Muscle layer of colon (tissue), 2 donors: ENCODE measurements around the gene FRMD7.
"Not testable (repeated sequence)": the region's sequence is repeated elsewhere in the genome, so short reads cannot be mapped to it uniquely, and the experiment has no call there.

Experiments
- H3K27ac ChIP-seq: one replicate; pipeline ENCODE4 v1.7.0; 2013; ENCODE audit warnings: low read depth, mild to moderate bottlenecking, low read length, moderate library complexity
- H3K27me3 ChIP-seq, 2 donors: one replicate each; pipeline ENCODE4 v1.7.0; 2013; ENCODE audit warnings: low read length in 2 of 2, mild to moderate bottlenecking in 2 of 2; ENCODE audit not compliant: insufficient read depth in 2 of 2, control insufficient read depth in 1 of 2
- H3K36me3 ChIP-seq: one replicate; pipeline ENCODE4 v1.7.0; 2013; ENCODE audit warnings: mild to moderate bottlenecking, low read length; ENCODE audit not compliant: insufficient read depth
- H3K4me1 ChIP-seq: one replicate; pipeline ENCODE4 v1.7.0; 2013; ENCODE audit warnings: mild to moderate bottlenecking, low read length; ENCODE audit not compliant: insufficient read depth
- H3K4me3 ChIP-seq, 2 donors: one replicate each; pipeline ENCODE4 v1.7.0; 2013; ENCODE audit warnings: low read length in 2 of 2, low read depth in 1 of 2, mild to moderate bottlenecking in 1 of 2, moderate library complexity in 1 of 2
- H3K9ac ChIP-seq: one replicate; pipeline ENCODE4 v1.7.0; 2013; ENCODE audit warnings: low read length
- H3K9me3 ChIP-seq: one replicate; pipeline ENCODE4 v1.7.0; 2013; ENCODE audit warnings: mild to moderate bottlenecking, low read length
- donor health status: abdominal sarcoma.
- donor health status: Adenocarcinoma of cecum.

FRMD7 gene

DNA sequence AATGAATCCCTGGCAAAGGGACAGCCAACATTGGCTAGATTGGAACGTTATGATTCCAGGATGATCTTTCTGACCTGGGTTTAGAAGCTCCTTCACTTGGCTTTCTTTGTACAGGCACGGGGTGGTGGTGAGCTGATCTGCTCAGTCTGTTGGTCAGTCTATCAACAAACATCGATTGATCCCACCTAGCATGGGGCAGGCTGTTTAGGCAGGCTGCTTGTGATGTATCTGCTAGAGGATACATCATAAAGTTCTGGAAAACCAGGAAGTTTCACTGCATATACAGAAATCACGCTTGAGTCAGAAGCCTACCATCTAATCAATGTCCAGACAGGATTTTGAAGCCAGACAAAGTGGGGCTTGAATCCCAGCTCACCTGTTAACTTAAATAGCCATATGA, 6.9 kb downstream of the FRMD7 start:
- Histone ChIP-seq H3K9me3 (no peaks in the 10 kb centered on the region), H3K4me1 (no peaks in the 10 kb centered on the region), H3K9ac (no peak overlapping the region), H3K4me3 (no peak overlapping the region), H3K36me3 (no peaks in the 10 kb centered on the region), H3K27ac (no peak overlapping the region), H3K27me3 (no peaks in the 10 kb centered on the region)

DNA sequence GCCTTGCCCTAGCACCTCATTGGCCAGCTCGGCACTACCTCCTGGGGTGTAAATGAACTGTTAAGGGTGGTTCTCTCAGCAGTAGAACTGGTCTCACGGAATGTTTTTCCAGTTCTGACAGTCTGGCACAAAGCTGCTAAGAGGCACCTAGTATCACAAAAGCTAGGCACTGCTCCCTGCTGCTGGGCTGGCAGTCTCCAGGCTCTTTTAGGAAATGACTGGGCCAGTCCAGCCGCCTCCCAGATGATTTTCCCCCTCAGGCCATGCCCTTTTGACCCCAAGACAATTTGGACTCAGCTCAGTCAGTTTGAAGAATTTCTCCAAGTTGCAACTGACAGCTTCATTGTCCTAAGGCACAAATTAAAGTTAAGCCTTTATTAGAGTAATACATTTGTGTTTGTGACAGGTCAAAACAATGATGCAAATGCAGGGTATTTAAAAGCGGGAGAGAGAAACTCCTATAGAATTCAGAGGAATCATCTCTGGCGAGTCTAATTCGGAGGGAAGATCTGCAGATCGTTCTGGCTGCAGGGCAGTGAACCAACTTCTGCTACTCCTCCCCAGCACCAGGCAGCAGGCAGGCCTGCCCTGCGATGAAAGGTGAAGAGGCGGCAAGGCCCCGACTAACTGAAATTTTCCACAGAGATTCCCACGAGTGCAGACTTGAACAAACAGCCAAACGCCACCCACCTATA, 7.9 kb downstream of the FRMD7 start:
- H3K27ac ChIP-seq = no peak overlapping the region
- no peaks in the 10 kb centered on the region for H3K36me3 ChIP-seq
- no peaks in the 10 kb centered on the region for H3K27me3 ChIP-seq
- no peak overlapping the region for H3K4me3 ChIP-seq
- no peaks in the 10 kb centered on the region for H3K9me3 ChIP-seq
- no peaks in the 10 kb centered on the region for H3K4me1 ChIP-seq
- H3K9ac ChIP-seq = no peak overlapping the region

DNA sequence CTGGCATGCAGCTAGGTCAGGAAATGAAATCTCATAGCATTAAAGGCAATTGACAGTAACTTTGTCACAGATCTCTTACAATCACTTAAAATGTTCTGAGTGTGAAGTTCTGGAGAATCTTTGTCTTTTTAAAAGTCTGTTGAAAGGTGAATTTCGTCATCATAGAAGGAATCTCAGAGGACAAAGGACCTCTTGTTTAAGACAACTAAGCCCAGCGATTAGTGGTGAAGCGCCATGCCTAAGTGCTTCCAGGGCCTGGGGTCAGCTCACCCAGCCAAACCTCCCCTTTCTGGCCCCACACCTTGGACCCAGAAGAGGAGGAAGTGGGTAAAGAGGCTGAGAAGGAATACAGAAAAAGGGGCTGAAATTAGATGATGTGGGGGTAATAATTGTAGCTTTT, 8.5 kb downstream of the FRMD7 start:
- H3K27ac ChIP-seq = no peak overlapping the region
- H3K36me3 ChIP-seq = no peaks in the 10 kb centered on the region
- no peaks in the 10 kb centered on the region for H3K27me3 ChIP-seq
- H3K4me3 ChIP-seq = no peak overlapping the region
- H3K9me3 ChIP-seq = no peaks in the 10 kb centered on the region
- H3K4me1 ChIP-seq = no peaks in the 10 kb centered on the region
- H3K9ac ChIP-seq = no peak overlapping the region

DNA sequence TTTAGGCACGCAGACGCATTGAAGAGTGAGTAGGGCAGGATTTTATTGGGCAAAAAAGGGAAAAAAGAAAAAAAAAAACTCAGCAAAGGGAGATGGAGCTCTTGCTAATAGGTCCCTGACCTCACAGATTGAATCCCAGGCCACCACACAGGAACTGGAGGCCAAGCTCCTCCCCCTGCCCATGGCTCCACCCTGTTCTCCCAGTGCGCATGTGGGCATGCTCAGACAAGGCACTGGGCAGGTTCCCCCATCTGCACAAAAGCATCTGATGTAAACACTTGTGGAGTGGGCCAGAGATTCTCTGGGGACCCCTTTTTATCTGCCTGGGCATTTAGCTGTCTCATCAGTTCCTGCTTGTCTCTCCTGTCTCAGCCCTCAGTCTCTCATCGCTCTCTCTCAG, 9.5 kb downstream of the FRMD7 start:
- H3K27ac ChIP-seq = no peak overlapping the region
- H3K9ac ChIP-seq = no peak overlapping the region
- no peaks in the 10 kb centered on the region for H3K9me3 ChIP-seq
- no peaks in the 10 kb centered on the region for H3K36me3 ChIP-seq
- H3K4me3 ChIP-seq = no peak overlapping the region
- H3K4me1 ChIP-seq = no peaks in the 10 kb centered on the region
- H3K27me3 ChIP-seq = no peaks in the 10 kb centered on the region

DNA sequence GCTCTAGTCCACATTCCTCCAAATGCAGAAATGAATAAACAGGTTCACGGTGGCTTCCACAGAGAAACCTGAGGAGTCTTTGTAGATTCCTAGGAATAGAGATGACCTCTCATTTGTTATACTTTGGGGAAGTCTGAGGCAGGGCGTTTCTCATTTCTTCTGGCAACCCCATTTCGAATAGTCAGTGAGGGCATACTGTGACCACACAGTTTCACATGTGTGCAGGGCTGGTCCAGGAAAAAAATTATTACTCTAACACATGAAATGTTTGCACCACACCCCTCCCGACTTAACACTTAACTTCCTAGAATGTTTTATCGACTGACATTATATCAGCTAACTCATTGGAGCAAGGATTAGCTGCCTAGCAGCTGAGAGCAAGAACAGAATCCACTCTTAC, 12.0 kb downstream of the FRMD7 start:
- Histone ChIP-seq H3K36me3 (no peaks in the 10 kb centered on the region), H3K4me1 (no peaks in the 10 kb centered on the region), H3K4me3 (no peak overlapping the region), H3K9me3 (no peaks in the 10 kb centered on the region), H3K9ac (no peak overlapping the region), H3K27me3 (no peaks in the 10 kb centered on the region), H3K27ac (no peak overlapping the region)

DNA sequence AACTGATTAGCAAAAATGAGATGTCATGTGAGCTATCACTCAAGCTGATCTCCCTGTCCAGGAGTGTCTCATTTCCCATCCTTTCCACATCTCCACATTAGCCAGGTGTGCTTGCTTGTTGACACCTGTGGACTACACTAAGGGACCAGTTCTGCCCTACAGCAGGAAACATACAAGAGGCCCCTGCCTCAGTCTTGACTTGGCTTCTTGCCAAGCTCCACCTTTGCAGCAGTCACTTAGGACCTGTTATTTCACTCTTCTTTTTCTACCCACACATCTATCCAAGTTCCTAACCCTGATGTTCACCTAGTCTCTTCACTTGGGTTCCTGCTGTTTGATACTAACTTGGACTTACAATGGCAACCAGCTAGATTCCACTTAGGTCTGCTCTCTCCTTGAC, 13.2 kb downstream of the FRMD7 start:
- no peak overlapping the region for H3K4me3 ChIP-seq
- no peak overlapping the region for H3K27ac ChIP-seq
- H3K4me1 ChIP-seq = no peaks in the 10 kb centered on the region
- no peaks in the 10 kb centered on the region for H3K36me3 ChIP-seq
- no peaks in the 10 kb centered on the region for H3K27me3 ChIP-seq
- H3K9ac ChIP-seq = no peak overlapping the region
- H3K9me3 ChIP-seq = no peaks in the 10 kb centered on the region

DNA sequence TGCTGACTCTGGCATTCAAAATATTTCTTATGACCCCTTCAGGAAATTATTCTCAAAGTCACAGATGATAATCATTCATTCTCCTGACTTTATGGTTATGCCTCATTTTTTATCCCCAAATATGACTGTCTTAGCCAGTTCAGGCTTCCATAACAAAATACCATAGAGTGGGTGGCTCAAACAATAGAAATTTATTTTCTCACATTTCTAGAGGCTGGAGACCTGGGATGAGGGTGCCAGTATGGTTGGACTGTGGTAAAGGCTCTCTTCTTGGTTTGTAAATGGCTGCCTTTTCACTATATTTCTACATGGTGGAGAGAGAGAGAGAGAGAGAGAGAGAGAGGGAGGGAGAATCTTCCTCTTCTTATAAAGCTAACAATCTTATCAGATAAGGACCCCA, 20.5 kb downstream of the FRMD7 start:
- Histone ChIP-seq H3K4me3 (no peak overlapping the region), H3K27ac (no peak overlapping the region), H3K27me3 (no peaks in the 10 kb centered on the region), H3K9ac (no peak overlapping the region), H3K9me3 (no peaks in the 10 kb centered on the region), H3K4me1 (no peaks in the 10 kb centered on the region), H3K36me3 (no peaks in the 10 kb centered on the region)

DNA sequence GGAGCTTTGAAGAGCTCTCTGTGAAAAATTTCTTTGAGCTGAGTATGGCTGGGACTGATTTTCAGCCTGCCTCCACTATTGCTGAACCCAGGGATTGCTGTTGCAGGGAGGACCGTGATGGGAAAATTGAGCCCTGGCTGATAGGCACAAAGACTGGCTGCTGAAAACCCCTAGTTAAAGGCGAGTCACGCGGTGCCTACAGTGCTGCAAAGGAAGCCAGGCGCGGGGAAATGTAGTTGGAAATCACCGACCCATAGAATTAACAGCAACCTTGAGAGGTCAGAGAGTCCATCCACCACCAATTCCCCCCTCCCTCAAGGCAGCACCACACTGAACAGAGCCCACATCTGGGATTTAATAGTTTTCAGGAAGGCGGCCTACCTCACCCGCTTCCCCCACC, 26.0 kb downstream of the FRMD7 start:
- Histone ChIP-seq H3K36me3 (no peaks in the 10 kb centered on the region), H3K4me3 (no peak overlapping the region), H3K27me3 (peaks cover 0 to 4% of the 10 kb centered on the region in 2 donors), H3K9ac (no peak overlapping the region), H3K27ac (no peak overlapping the region), H3K9me3 (no peaks in the 10 kb centered on the region), H3K4me1 (no peaks in the 10 kb centered on the region)

DNA sequence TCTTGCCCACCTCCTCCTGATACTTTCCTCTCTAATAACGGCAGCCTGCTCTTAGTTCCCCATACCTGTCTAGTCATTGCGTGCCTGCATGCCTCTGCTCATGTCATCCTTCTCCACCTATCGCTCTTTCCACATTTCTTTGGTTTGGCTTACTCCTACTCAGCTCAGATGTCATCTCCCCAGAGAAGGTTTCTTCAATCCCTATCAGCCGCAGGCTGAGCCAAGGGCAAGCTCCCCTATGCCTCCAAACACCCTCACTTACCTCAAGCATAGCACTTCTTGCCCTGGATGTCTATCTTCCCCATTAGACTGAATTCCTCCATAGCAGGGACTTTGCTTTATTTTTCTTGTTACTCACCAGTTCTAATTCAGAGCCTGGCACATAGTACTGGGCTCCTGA, 26.6 kb downstream of the FRMD7 start:
- no peaks in the 10 kb centered on the region for H3K36me3 ChIP-seq
- peaks cover 0 to 5% of the 10 kb centered on the region in 2 donors for H3K27me3 ChIP-seq
- no peaks in the 10 kb centered on the region for H3K4me1 ChIP-seq
- H3K9me3 ChIP-seq = no peaks in the 10 kb centered on the region
- H3K4me3 ChIP-seq = no peak overlapping the region
- H3K27ac ChIP-seq = no peak overlapping the region
- H3K9ac ChIP-seq = no peak overlapping the region

DNA sequence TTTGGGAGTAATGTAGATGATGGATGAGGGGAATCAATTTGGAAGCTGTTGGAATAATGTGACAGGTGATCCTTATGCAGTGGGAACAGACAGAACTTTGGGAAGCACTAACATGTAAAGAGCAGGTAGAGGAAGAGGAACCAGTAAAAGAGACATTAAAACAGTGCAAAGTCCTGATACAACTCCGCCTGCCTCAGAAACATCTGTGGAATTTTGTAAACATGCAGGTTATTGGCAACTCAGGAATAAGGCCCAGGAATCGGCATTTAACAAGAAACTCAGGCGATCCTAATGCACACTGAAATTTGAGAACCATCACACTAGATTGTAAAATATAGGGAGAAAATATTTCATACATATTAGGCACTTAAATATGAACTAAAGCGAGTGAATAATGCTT, 29.1 kb downstream of the FRMD7 start:
- not testable (repeated sequence) for H3K9ac ChIP-seq, H3K36me3 ChIP-seq, H3K9me3 ChIP-seq, H3K4me1 ChIP-seq, H3K27ac ChIP-seq, H3K27me3 ChIP-seq, H3K4me3 ChIP-seq

DNA sequence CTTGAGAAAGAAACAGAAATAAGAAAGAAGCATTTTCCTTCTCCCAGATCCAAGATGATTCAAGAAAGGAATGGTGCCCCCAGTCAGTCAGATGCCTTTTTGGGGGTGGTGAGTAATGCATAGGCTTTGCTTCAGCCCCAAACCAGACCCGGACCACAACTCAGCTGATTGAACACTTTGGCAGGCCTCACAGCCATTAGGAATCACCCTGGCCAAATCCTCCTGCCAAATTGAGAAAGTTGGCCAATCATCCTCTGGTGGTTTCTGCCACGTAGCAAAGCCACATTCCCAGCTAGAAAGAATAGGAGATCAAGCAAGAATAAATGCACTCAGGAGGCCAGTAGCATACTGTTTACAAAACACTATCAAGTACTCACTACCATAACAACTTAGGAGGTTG, 33.7 kb downstream of the FRMD7 start:
- H3K27me3 ChIP-seq = peaks cover 8 to 9% of the 10 kb centered on the region in 2 donors
- H3K27ac ChIP-seq = no peak overlapping the region
- no peaks in the 10 kb centered on the region for H3K4me1 ChIP-seq

DNA sequence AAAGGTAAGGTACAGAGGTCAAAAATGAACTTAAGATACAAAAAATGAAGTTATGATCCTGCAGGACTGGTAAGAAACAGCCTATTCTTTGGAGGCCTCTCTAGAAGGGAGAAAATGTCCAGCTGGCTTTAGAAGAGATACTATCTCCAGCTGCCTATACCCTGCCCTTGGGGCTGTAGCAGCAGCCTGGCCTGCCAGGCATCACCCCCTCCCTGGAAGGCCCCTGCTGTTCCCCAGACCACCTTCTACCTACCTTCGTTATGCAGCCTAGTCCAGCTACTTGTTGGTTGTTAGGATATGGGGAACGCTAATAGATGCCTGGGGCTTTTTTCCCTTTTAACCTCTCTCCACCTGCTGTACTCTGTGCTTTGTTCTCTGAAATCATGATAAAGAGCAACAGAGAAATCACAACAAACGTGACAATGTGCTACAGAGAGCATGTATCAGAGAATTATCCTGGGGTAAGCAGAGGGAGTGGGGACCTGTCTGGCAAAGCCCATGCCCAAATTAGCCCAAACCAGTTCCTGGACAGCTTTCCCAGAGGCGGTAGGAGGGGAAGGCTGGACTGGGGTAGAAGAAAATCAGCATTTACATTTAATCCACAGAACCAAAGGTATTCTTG, 34.5 kb downstream of the FRMD7 start:
- Histone ChIP-seq H3K9me3 (no peaks in the 10 kb centered on the region), H3K27me3 (peaks cover 8 to 9% of the 10 kb centered on the region in 2 donors), H3K4me1 (no peaks in the 10 kb centered on the region), H3K4me3 (no peak overlapping the region), H3K36me3 (no peaks in the 10 kb centered on the region), H3K9ac (no peak overlapping the region), H3K27ac (no peak overlapping the region)

More for the DNA sequence above, 33.7 kb downstream of the FRMD7 start:
- no peak overlapping the region for H3K4me3 ChIP-seq
- no peak overlapping the region for H3K9ac ChIP-seq
- H3K9me3 ChIP-seq = no peaks in the 10 kb centered on the region
- H3K36me3 ChIP-seq = no peaks in the 10 kb centered on the region
